Glutamatergic neuron (in vitro differentiated cells): ENCODE results near the gene TGM2. TPM values are rescaled to one million over a fixed set of nuclear protein-coding genes. Genes with fewer than 3 reads are reported as not detected.

Experiments
- DNase-seq: peaks from one replicate; pipeline ENCODE4 v3.0.0; 2022
- H3K27ac Mint-ChIP-seq: one replicate; pipeline ENCODE4 v1.8.0; 2020; ENCODE audit warnings: mild to moderate bottlenecking, mixed read lengths, inconsistent platforms; ENCODE audit not compliant: unreplicated experiment
- H3K27me3 Mint-ChIP-seq: one replicate; pipeline ENCODE4 v1.8.0; 2020; ENCODE audit warnings: mild to moderate bottlenecking, moderate library complexity, mixed read lengths, inconsistent platforms; ENCODE audit not compliant: unreplicated experiment
- H3K36me3 Mint-ChIP-seq: one replicate; pipeline ENCODE4 v1.8.0; 2020; ENCODE audit warnings: mild to moderate bottlenecking, mixed read lengths, inconsistent platforms; ENCODE audit not compliant: unreplicated experiment
- H3K4me1 Mint-ChIP-seq: one replicate; pipeline ENCODE4 v1.8.0; 2020; ENCODE audit warnings: mild to moderate bottlenecking, low read depth, mixed read lengths, inconsistent platforms; ENCODE audit not compliant: unreplicated experiment
- H3K4me3 Mint-ChIP-seq: one replicate; pipeline ENCODE4 v1.8.0; 2020; ENCODE audit warnings: mild to moderate bottlenecking, mixed read lengths, inconsistent platforms; ENCODE audit not compliant: unreplicated experiment
- H3K9me3 Mint-ChIP-seq: one replicate; pipeline ENCODE4 v1.8.0; 2020; ENCODE audit warnings: mild to moderate bottlenecking, moderate library complexity, mixed read lengths, inconsistent platforms; ENCODE audit not compliant: unreplicated experiment
- CTCF ChIP-seq: fragments of 200-600 bp; sonication (generic); IDR thresholded peaks from one replicate; pipeline ENCODE4 v1.5.0; 2021; ENCODE audit not compliant: partially characterized antibody, unreplicated experiment
- total RNA-seq: library from RNA; stranded (reverse); fragmentation: NEBNext Ultra II Directional; extraction: Animal tissue kit (Norgen Biotek cat#: 25700); gene quantifications from one replicate; pipeline ENCODE4 v1.2.1, GENCODE V29; 2021; ENCODE audit not compliant: unreplicated experiment

TGM2 gene
- total RNA-seq, 1 donor from 2014 or later = not detected

DNA sequence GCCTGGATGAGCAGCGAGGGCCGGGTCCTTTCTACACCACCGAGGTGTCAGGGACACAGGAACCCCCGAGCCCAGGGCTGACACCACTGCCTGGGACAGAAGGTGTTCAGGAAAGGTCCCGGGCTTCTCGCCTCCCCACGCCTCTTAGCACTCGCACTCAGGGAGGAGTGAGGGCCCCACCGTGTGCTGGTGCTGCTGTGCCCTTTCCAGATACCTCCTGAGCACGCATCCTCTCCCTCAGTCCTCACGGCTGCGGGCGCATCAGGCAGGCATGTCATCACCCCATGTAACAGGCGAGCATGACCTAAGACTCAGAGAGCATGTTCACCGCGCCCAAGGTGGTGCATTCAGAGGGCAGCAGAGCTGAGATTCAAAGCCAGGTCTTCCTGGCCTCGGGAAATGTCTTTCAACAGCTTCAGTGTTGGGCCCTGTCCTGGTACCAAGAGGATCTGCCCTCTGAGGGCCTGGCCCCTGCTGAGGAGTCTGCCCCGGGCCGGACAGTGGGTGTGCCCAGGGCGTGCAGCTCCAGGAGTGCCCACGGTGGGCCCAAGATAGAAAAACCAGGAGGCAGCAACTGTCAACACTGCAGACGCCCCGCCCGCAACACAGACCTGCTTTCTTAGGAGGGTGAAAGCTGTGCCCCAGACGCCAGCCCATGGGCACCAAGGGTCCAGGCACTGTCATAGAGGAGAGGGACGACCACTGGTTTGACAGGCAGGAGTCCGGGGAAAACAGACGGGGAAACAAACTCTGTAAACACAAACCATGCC, 29.2 kb downstream of the TGM2 start:
- no peaks in the 10 kb centered on the region for H3K36me3 Mint-ChIP-seq
- no peaks in the 10 kb centered on the region for H3K9me3 Mint-ChIP-seq
- no peaks in the 10 kb centered on the region for H3K27me3 Mint-ChIP-seq
- no peak overlapping the region for H3K4me3 Mint-ChIP-seq
- DNase-seq = no peak
- TF ChIP-seq CTCF = no peak
- H3K4me1 Mint-ChIP-seq = peaks cover 2% of the 10 kb centered on the region
- H3K27ac Mint-ChIP-seq = no peak overlapping the region

DNA sequence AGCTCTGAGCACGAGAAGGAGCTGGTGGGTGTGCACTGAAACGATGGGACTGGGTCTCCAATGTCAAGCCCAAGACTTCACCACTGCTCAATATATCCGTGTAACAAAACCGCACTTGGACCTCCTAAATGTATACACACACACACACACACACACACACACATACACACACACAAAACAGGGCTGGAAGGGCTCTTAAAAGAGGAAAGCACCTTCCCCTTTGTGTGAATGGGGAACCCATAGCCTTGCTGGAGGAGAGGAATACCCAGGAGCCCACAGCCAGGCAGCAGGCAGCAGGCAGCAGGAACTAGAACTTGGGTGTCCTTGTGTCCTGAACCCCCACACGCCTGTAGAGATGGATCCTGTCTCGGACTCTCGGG, 29.8 kb downstream of the TGM2 start:
- no peak for TF ChIP-seq CTCF
- no peak for DNase-seq
- no peaks in the 10 kb centered on the region for H3K36me3 Mint-ChIP-seq
- peaks cover 1% of the 10 kb centered on the region for H3K9me3 Mint-ChIP-seq
- H3K4me1 Mint-ChIP-seq = peaks cover 5% of the 10 kb centered on the region
- no peaks in the 10 kb centered on the region for H3K27me3 Mint-ChIP-seq
- no peak overlapping the region for H3K27ac Mint-ChIP-seq
- H3K4me3 Mint-ChIP-seq = no peak overlapping the region

DNA sequence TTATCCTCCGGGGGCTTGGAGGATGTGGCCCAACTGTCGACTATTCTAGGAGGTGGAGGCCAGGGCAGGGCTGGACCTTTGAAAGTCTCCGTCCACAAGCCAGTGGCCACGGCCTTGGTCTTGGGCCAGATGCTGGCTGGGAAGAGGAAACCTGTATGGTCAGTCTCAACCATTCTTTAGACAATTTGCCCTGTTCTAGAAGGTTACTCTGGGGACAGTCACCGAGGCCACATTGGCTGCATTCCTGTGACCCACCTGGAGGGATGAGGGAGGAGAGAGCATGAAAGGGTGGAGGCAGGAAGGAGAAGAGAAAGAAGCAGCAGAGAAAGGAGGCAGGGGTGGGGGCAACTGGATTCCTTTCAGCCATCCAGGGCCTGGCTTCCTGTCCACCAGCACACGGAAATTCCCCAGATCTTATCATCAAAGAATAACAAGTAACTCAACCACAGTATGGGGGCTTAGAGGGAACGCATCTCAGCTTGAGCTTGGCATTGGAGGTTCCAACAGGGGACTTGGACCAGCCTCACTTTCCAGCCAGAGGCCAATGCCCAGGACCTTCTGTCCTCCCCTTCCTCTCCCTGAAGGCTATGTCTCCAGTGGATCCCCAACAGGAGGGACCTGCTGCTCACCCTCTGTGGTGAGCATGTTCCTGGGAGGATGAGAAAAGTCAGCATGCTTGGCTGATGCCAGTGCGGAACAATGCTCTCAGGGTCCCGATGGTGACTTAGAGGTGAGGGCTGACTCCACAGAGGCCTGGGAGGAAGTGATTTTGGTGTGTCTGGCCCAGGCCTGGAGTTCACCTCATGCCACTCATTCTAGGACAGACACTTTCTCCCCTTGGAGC, 30.4 kb downstream of the TGM2 start:
- DNase-seq = no peak
- Mint-ChIP-seq H3K27me3 (no peaks in the 10 kb centered on the region), H3K4me1 (peaks cover 5% of the 10 kb centered on the region), H3K9me3 (peaks cover 1% of the 10 kb centered on the region), H3K36me3 (no peaks in the 10 kb centered on the region), H3K27ac (no peak overlapping the region), H3K4me3 (no peak overlapping the region)
- no peak for TF ChIP-seq CTCF

- Mint-ChIP-seq H3K9me3 (peaks cover 1% of the 10 kb centered on the region), H3K4me1 (peaks cover 5% of the 10 kb centered on the region), H3K4me3 (no peak overlapping the region), H3K36me3 (no peaks in the 10 kb centered on the region), H3K27me3 (no peaks in the 10 kb centered on the region), H3K27ac (no peak overlapping the region)
- no peak for DNase-seq
- TF ChIP-seq CTCF = no peak
These were observed 31.2 kb downstream of the TGM2 start for GRCh38 chr20:38133680-38134426.
